Upper lobe of left lung (tissue), 6 donors: ENCODE results near the gene NIN. TPM values are rescaled to one million over a fixed set of nuclear protein-coding genes. Genes with fewer than 3 reads are reported as not detected.

Source experiments
- ATAC-seq, 2 donors: fragments of 200-7000 bp; cut with Tn5 transposase; one replicate each; pipeline ENCODE4 v1.9.1; 2022; ENCODE audit warnings: mild to moderate bottlenecking in 2 of 2, moderate library complexity in 2 of 2; ENCODE audit not compliant: low FRiP score in 2 of 2
- DNase-seq, 2 donors: peaks; one replicate each; pipeline ENCODE4 v3.0.0-alpha.2; 2019 to 2020
- H3K27ac ChIP-seq, 4 donors: fragments of 200-600 bp; sonication (generic); one replicate each; pipeline ENCODE4 v1.5.1; 2016 to 2019
- H3K27me3 ChIP-seq, 4 donors: fragments of 200-600 bp; sonication (generic); one replicate each; pipeline ENCODE4 v1.5.1; 2017 to 2019
- H3K36me3 ChIP-seq, 4 donors: fragments of 200-600 bp; sonication (generic); one replicate each; pipeline ENCODE4 v1.5.1; 2016 to 2019
- H3K4me1 ChIP-seq, 4 donors: fragments of 200-600 bp; sonication (generic); one replicate each; pipeline ENCODE4 v1.5.1; 2018 to 2019
- H3K4me3 ChIP-seq, 4 donors: fragments of 200-600 bp; sonication (generic); one replicate each; pipeline ENCODE4 v1.5.1; 2017 to 2019; ENCODE audit warnings: mild to moderate bottlenecking in 2 of 4, moderate library complexity in 1 of 4
- H3K9me3 ChIP-seq, 4 donors: fragments of 200-600 bp; sonication (generic); one replicate each; pipeline ENCODE4 v1.5.1; 2018 to 2019
- CTCF ChIP-seq, 6 experiments: fragments of 450-650 bp in 4 of 6; fragments of 200-600 bp in 2 of 6; sonication (generic) in 2 of 6; IDR thresholded peaks; one replicate each; pipeline ENCODE4 v1.5.1; 2016 to 2019; ENCODE audit warnings: antibody characterized with exemption in 6 of 6
- EP300 ChIP-seq, 4 donors: sonication (generic); formaldehyde crosslinking; IDR thresholded peaks; one replicate each; pipeline ENCODE4 v1.5.1; 2017; ENCODE audit warnings: antibody characterized with exemption in 4 of 4, control low read depth in 2 of 4
- POLR2A ChIP-seq, 4 donors: fragments of 450-650 bp; IDR thresholded peaks; one replicate each; pipeline ENCODE4 v1.5.1; 2016 to 2017; ENCODE audit warnings: antibody characterized with exemption in 4 of 4, mild to moderate bottlenecking in 2 of 4
- POLR2AphosphoS5 ChIP-seq, 2 donors: sonication (generic); formaldehyde crosslinking; IDR thresholded peaks; one replicate each; pipeline ENCODE4 v1.5.1; 2017; ENCODE audit warnings: antibody characterized with exemption in 2 of 2
- WGBS, 2 donors: methylation state at CpG; one replicate each; pipeline ENCODE4 v1.1.5; 2017 to 2018; 5-methylcytosine and 5-hydroxymethylcytosine counted together
- total RNA-seq, 6 donors: library from RNA; depleted of rRNA in 4 of 6; stranded (reverse); fragments of >200 nt in 4 of 6; gene quantifications; one replicate each; pipeline versions ENCODE4 v1.1.0 to v1.2.1, GENCODE V29; 2016 to 2021
- donor health status: DM: no; HTN: no; CAD: no; lungs with moderate emphysema.
- donor health status: DM: no; HTN: yes; CAD: no; lungs with severe emphysema.

The NIN gene
- total RNA-seq, 6 donors from 2014 or later = 24.8 to 50.3 (median 42.2) TPM

- Histone ChIP-seq H3K9me3 (no peaks in the 10 kb centered on the region), H3K27me3 (peaks cover 0 to 13% (median 3%) of the 10 kb centered on the region in 4 donors), H3K4me3 (peak within 1 kb of the TSS in 3 of 4 donors; percentile 16 to 29 (median 27)), H3K36me3 (no peaks in the 10 kb centered on the region), H3K27ac (no peak within 1 kb of the TSS), H3K4me1 (peaks cover 5 to 9% (median 8%) of the 10 kb centered on the region in 4 donors)
- ATAC-seq = peak; percentile 53 to 68
- 12 to 18% methylated on average over 8 to 21 of the region's 63 CpGs for WGBS, 2 donors
- DNase-seq = peak in 1 of 2 donors; percentile 86
- TF ChIP-seq POLR2AphosphoS5 (IDR thresholded peaks at IDR 0.05) = no peak
- TF ChIP-seq CTCF (IDR thresholded peaks at IDR 0.05) = no peak
- TF ChIP-seq EP300 (IDR thresholded peaks at IDR 0.05) = no peak
- no peak for TF ChIP-seq POLR2A (IDR thresholded peaks at IDR 0.05)
Measured at GRCh38 chr14:50871914-50872732, 41.2 kb upstream of the NIN start, which contains the start of gene ABHD12B. Gene ABHD12B (plus strand): TSS chr14:50872053. CDS start chr14:50872175, 122 bp downstream.

GRCh38 chr14:50871228-50871627 is 40.3 kb upstream of the NIN start:
- no peaks in the 10 kb centered on the region for H3K36me3 ChIP-seq

GRCh38 chr14:50865391-50866076 is 34.6 kb upstream of the NIN start:
- Histone ChIP-seq H3K36me3 (no peaks in the 10 kb centered on the region), H3K4me3 (no peak overlapping the region), H3K4me1 (peaks cover 0 to 9% (median 2%) of the 10 kb centered on the region in 4 donors), H3K9me3 (no peaks in the 10 kb centered on the region), H3K27ac (peak overlapping the region in 2 of 4 donors; percentile 20 to 55), H3K27me3 (no peaks in the 10 kb centered on the region)
- TF ChIP-seq POLR2AphosphoS5 (IDR thresholded peaks at IDR 0.05) = no peak
- no peak for TF ChIP-seq POLR2A (IDR thresholded peaks at IDR 0.05)
- TF ChIP-seq CTCF (IDR thresholded peaks at IDR 0.05) = no peak
- no peak for TF ChIP-seq EP300 (IDR thresholded peaks at IDR 0.05)
- WGBS, 2 donors = 34 to 39% methylated on average over 11 of the region's 11 CpGs
- DNase-seq (no peak), ATAC-seq (no peak)

More at GRCh38 chr14:50871228-50871627, 40.3 kb upstream of the NIN start:
- TF ChIP-seq CTCF (IDR thresholded peaks at IDR 0.05) = no peak
- TF ChIP-seq EP300 (IDR thresholded peaks at IDR 0.05) = no peak
- TF ChIP-seq POLR2AphosphoS5 (IDR thresholded peaks at IDR 0.05) = no peak
- TF ChIP-seq POLR2A (IDR thresholded peaks at IDR 0.05) = no peak
- no peak overlapping the region for H3K4me3 ChIP-seq
- H3K4me1 ChIP-seq = peaks cover 5 to 9% (median 8%) of the 10 kb centered on the region in 4 donors
- DNase-seq (no peak), ATAC-seq (no peak)
- H3K27me3 ChIP-seq = peaks cover 0 to 13% (median 3%) of the 10 kb centered on the region in 4 donors
- no peaks in the 10 kb centered on the region for H3K9me3 ChIP-seq
- H3K27ac ChIP-seq = no peak overlapping the region
- 79 to 84% methylated on average over 5 of the region's 5 CpGs for WGBS, 2 donors

GRCh38 chr14:50864946-50865345 is 34.0 kb upstream of the NIN start:
- no peak for ATAC-seq
- DNase-seq = no peak
- Histone ChIP-seq H3K4me3 (no peak overlapping the region), H3K9me3 (no peaks in the 10 kb centered on the region), H3K27ac (no peak overlapping the region), H3K4me1 (peaks cover 0 to 9% (median 5%) of the 10 kb centered on the region in 4 donors), H3K36me3 (no peaks in the 10 kb centered on the region), H3K27me3 (no peaks in the 10 kb centered on the region)
- TF ChIP-seq EP300 (IDR thresholded peaks at IDR 0.05) = no peak
- TF ChIP-seq POLR2A (IDR thresholded peaks at IDR 0.05) = no peak
- WGBS, 2 donors = 85 to 95% methylated on average over 5 of the region's 5 CpGs

- Histone ChIP-seq H3K27ac (no peak overlapping the region), H3K27me3 (no peaks in the 10 kb centered on the region), H3K36me3 (no peaks in the 10 kb centered on the region), H3K4me1 (peaks cover 0 to 14% (median 9%) of the 10 kb centered on the region in 4 donors), H3K4me3 (no peak overlapping the region), H3K9me3 (no peaks in the 10 kb centered on the region)
- TF ChIP-seq EP300 (IDR thresholded peaks at IDR 0.05) (no peak), CTCF (IDR thresholded peaks at IDR 0.05) (no peak), POLR2A (IDR thresholded peaks at IDR 0.05) (no peak), POLR2AphosphoS5 (IDR thresholded peaks at IDR 0.05) (no peak)
- DNase-seq (no peak), ATAC-seq (no peak)
Measured at GRCh38 chr14:50864237-50864636, 33.3 kb upstream of the NIN start.
